ENCODE data around the gene MRPL37.

- TF ChIP-seq CTCF (IDR thresholded peaks at IDR 0.05) (no peak), EZH2 (IDR thresholded peaks at IDR 0.05; ENCODE audit: borderline replicate concordance, insufficient read depth, low read depth, low read length, poor library complexity, severe bottlenecking) (no peak)
Measured at GRCh38 chr1:54168206-54168965, 31.6 kb upstream of the MRPL37 start.
